GM19463 (cell line): ENCODE measurements around the gene CAV3.

ENCODE experiments used
- ATAC-seq: cut with Tn5 transposase; IDR thresholded peaks from one replicate; pipeline ENCODE4 v1.9.1; 2021; ENCODE audit warnings: mild to moderate bottlenecking, moderate library complexity; ENCODE audit not compliant: unreplicated experiment

CAV3 gene

GRCh38 chr3:8784676-8785435, 51.3 kb downstream of the CAV3 start:
- ATAC-seq = no peak

- no peak for ATAC-seq
Observed at GRCh38 chr3:8790529-8790928, 56.9 kb downstream of the CAV3 start.

DNA sequence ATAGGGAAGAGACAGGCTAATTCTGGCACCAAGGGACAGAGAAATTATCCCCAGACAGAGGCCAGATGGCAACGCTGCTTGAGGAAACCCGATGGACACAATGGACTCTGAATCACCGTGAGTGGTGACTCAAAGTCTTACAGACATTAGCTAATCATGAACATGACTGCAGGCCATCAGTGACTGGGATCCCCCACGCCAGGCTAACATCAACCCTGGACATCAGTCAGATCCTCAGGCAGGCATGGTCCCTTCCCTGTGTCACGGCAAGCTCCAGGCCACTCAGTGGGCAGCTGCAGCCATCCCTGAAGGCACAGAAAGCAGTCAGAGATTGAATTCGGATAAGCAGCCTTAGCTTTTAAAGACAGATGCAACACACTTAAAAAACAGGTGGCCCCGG, 59.6 kb downstream of the CAV3 start:
- ATAC-seq = no peak

GRCh38 chr3:8794247-8794646, 60.6 kb downstream of the CAV3 start:
- ATAC-seq = no peak
